ENCODE data around the gene USP48. TPM values are rescaled to one million over a fixed set of nuclear protein-coding genes. Genes with fewer than 3 reads are reported as not detected.

USP48 gene
- total and polyA plus RNA-seq, 2 of the 8 experiments (the other 6 are each of a cell fraction or from before 2014, with no cell fraction given), result 12.8 to 83.5 TPM

GRCh38 chr1:21633992-21634805, 148.8 kb downstream of the USP48 start (continued):
- no peak for TF ChIP-seq SP4 (IDR thresholded peaks at IDR 0.05; ENCODE audit: low read length)
- TF ChIP-seq BACH1 (IDR thresholded peaks at IDR 0.05; ENCODE audit: low read length), result no peak
- no peak for TF ChIP-seq CHD1 (IDR thresholded peaks at IDR 0.05; ENCODE audit: low read depth, low read length)
- no peak for TF ChIP-seq RXRA (IDR thresholded peaks at IDR 0.05; ENCODE audit: insufficient read depth, low read depth, low read length)
- TF ChIP-seq E2F6 (IDR thresholded peaks at IDR 0.05), result no peak
